Skeletal muscle satellite cell (primary cell): ENCODE data around the gene BIVM.
"Not testable (repeated sequence)": the region's sequence is repeated elsewhere in the genome, so short reads cannot be mapped to it uniquely, and the experiment has no call there.

Source experiments
- H3K27me3 ChIP-seq: 2 replicates; pipeline ENCODE4 v1.7.0; 2013; ENCODE audit warnings: low read length; ENCODE audit not compliant: control insufficient read depth, insufficient read depth
- H3K36me3 ChIP-seq: 2 replicates; pipeline ENCODE4 v1.7.0; 2013; ENCODE audit warnings: mild to moderate bottlenecking, control low read depth, low read length; ENCODE audit not compliant: insufficient read depth
- H3K4me1 ChIP-seq: 2 replicates; pipeline ENCODE4 v1.7.0; 2013; ENCODE audit warnings: low read length; ENCODE audit not compliant: control insufficient read depth, insufficient read depth
- H3K4me2 ChIP-seq: 2 replicates; pipeline ENCODE4 v1.7.0; 2013; ENCODE audit warnings: mild to moderate bottlenecking, low read length
- H3K4me3 ChIP-seq: 2 replicates; pipeline ENCODE4 v1.7.0; 2013; ENCODE audit warnings: low read length
- H3K9ac ChIP-seq: 2 replicates; pipeline ENCODE4 v1.7.0; 2013; ENCODE audit warnings: mild to moderate bottlenecking, low read depth, low read length, moderate library complexity
- H3K9me3 ChIP-seq: replicated peaks from 2 replicates; pipeline ENCODE4 v1.7.0; 2013; ENCODE audit warnings: mild to moderate bottlenecking, control low read depth, low read length

BIVM gene

DNA sequence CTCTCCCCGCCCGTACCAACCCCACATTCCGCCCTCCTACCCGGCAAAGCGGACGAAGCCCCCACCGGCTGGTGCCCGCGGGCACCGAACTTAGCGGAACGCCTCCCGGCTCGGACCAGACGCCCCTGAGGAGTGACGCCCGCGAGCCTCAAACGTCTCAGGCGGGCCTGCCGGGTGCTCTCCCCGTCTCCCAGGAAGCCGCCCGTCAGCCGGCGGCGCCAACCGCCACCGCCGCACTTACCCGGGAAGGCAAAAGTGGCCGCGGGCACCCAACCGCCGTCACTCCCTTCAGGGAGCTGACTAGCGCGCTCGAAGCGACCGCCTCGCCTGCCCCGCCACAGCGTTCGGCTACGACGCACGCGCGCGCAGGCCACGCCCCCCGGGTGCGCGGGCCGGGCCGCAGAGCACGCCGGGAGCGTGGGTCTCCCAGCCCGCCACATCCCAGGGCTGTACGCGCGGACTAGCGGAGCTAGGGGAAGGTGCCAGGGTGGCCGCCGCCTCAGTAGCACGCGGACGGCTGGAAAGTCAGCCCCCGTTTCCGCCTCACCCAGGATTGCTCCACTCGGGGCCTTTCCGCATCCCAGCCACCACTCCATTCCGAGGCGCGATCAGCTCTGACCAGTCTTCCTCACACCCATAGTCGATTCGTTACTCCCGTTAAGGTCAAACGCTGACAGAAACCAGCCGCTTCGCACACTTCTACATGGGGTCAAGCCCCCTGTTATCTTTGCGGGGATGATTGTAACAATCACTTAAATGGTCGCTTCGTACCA, 25.3 kb upstream of the BIVM start, which contains the start of gene TEX30:
TSS of gene TEX30 (minus strand) at position 346 of the 773 bp plus-strand sequence. CDS start 3,760 bp downstream, outside the sequence.
- Histone ChIP-seq H3K36me3 (no peaks in the 10 kb centered on the region), H3K4me3 (peak within 1 kb of the TSS; percentile 81), H3K9ac (peak within 1 kb of the TSS; percentile 81), H3K4me1 (peaks cover 21% of the 10 kb centered on the region), H3K4me2 (peak within 1 kb of the TSS; percentile 89), H3K9me3 (no peaks in the 10 kb centered on the region), H3K27me3 (no peaks in the 10 kb centered on the region)

- H3K9me3 ChIP-seq, result no peaks in the 10 kb centered on the region
- H3K4me1 ChIP-seq, result peaks cover 21% of the 10 kb centered on the region
- H3K36me3 ChIP-seq, result no peaks in the 10 kb centered on the region
- peak overlapping the region; percentile 81 for H3K9ac ChIP-seq
- no peaks in the 10 kb centered on the region for H3K27me3 ChIP-seq
- H3K4me2 ChIP-seq, result peak overlapping the region; percentile 89
- H3K4me3 ChIP-seq, result peak overlapping the region; percentile 81
These were observed 24.7 kb upstream of the BIVM start for GRCh38 chr13:102774214-102774568.

GRCh38 chr13:102774591-102775520, 24.1 kb upstream of the BIVM start:
- Histone ChIP-seq H3K4me3 (no peak overlapping the region), H3K4me2 (no peak overlapping the region), H3K9ac (no peak overlapping the region), H3K36me3 (no peaks in the 10 kb centered on the region), H3K9me3 (no peaks in the 10 kb centered on the region), H3K4me1 (peaks cover 18% of the 10 kb centered on the region), H3K27me3 (no peaks in the 10 kb centered on the region)

DNA sequence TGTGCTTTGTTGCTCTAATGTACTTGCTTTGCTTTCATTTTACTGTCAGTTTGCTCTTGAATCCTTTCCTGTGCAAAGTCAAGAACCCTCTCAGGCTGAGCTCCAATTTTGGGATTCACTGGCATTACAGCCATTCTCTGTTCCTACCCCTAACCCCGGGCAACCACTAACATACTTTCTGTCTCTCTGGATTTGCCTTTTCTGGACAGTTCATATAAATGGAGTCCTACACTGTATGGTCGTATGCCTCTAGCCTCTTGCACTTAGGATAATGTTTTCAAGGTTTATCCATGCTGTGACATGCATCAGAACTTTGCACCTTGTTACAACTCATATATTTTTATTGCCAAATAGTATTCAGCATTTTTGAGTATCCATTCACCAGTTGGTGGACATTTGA, 22.6 kb upstream of the BIVM start:
- Histone ChIP-seq H3K9ac (no peak overlapping the region), H3K36me3 (no peaks in the 10 kb centered on the region), H3K4me1 (peaks cover 10% of the 10 kb centered on the region), H3K27me3 (no peaks in the 10 kb centered on the region), H3K4me3 (no peak overlapping the region), H3K4me2 (no peak overlapping the region), H3K9me3 (no peaks in the 10 kb centered on the region)

DNA sequence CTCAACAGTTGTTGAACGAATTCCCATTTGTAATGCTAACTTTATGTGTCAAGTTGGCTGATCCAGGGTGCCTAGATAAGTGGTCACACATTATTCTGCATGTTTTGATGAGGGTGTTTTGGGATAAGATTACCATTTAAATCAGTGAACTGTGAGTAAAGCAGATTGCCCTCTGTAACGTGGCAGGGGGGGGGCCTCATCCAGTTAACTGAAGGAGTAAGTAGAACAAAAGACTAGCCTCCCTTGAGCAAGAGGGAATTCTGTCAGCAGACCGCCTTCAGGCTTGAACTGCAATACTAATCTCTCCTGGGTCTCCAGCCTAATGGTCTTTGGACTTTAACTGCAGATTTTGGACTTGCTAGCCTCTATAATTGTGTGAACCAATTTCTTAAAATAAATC, 21.2 kb upstream of the BIVM start:
- peaks cover 3% of the 10 kb centered on the region for H3K4me1 ChIP-seq

DNA sequence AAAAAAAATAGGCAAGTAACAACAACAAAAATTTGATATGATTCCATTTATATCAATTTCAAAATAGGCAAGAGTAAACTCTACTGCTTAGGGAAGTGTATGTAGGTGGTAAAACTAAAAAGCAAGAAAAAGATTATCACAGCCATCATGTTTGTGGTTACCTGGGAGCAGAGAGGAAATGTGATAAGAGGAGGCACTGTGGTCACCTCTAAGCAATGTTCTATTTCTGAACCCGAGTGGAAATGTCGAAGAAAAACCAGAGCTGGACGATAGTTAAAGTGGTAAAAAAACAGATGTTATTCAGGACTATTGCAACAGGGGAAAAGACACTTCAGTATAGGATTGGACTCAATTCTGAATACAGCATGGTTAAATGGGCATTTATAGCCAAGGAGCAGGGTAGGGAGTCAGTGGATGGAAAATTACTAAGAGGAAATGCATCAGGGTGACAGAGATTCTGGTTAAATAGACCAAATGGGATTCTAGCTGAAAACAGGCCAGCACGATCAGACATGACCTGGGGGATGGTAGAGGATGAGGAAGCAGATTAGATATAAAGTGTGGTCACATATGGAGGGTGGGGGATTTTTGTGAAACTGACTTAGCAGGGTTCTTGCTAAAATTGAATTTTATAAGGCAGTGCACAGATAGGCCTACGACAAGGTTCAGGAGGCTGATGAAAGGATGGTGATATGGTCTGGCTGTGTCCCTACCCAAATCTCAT, 19.3 kb upstream of the BIVM start:
- no peaks in the 10 kb centered on the region for H3K9me3 ChIP-seq
- H3K27me3 ChIP-seq, result no peaks in the 10 kb centered on the region
- no peaks in the 10 kb centered on the region for H3K4me1 ChIP-seq
- no peak overlapping the region for H3K4me2 ChIP-seq
- peaks cover 4% of the 10 kb centered on the region for H3K36me3 ChIP-seq
- no peak overlapping the region for H3K9ac ChIP-seq
- no peak overlapping the region for H3K4me3 ChIP-seq

More for the DNA sequence above, 21.2 kb upstream of the BIVM start:
- Histone ChIP-seq H3K4me3 (no peak overlapping the region), H3K9ac (no peak overlapping the region), H3K4me2 (no peak overlapping the region), H3K9me3 (no peaks in the 10 kb centered on the region), H3K27me3 (no peaks in the 10 kb centered on the region), H3K36me3 (no peaks in the 10 kb centered on the region)

- not testable (repeated sequence) for H3K9ac ChIP-seq, H3K4me1 ChIP-seq, H3K36me3 ChIP-seq, H3K4me3 ChIP-seq, H3K9me3 ChIP-seq, H3K4me2 ChIP-seq, H3K27me3 ChIP-seq
These were observed 18.3 kb upstream of the BIVM start for GRCh38 chr13:102780656-102781055.

GRCh38 chr13:102781591-102781990, 17.3 kb upstream of the BIVM start:
- Histone ChIP-seq H3K9ac (no peak overlapping the region), H3K4me2 (no peak overlapping the region), H3K27me3 (no peaks in the 10 kb centered on the region), H3K4me3 (no peak overlapping the region), H3K4me1 (no peaks in the 10 kb centered on the region), H3K9me3 (no peaks in the 10 kb centered on the region), H3K36me3 (peaks cover 6% of the 10 kb centered on the region)

DNA sequence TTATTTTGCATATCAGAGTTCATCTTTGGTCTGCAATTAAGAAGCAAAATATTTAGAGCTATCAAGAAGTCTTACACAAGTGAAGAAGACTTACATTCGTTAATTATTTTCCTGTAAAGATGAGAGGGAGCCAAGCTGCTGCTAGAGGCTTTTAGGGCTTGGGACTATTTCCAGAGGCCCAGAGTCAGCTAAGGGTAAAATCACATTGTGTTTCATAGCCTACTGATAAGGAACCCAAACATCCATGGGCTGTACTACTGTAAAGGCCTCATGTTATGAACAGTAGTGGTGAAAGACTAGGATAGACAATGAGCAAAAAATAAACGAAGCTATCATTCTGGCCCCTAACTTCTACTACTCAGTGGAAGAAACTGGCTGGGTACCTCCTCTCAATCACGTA, 14.4 kb upstream of the BIVM start:
- H3K4me3 ChIP-seq, result no peak overlapping the region
- no peaks in the 10 kb centered on the region for H3K9me3 ChIP-seq
- H3K4me2 ChIP-seq, result no peak overlapping the region
- peaks cover 12% of the 10 kb centered on the region for H3K36me3 ChIP-seq
- no peaks in the 10 kb centered on the region for H3K4me1 ChIP-seq
- no peaks in the 10 kb centered on the region for H3K27me3 ChIP-seq
- H3K9ac ChIP-seq, result no peak overlapping the region

- H3K36me3 ChIP-seq, result peaks cover 28% of the 10 kb centered on the region
These were observed 10.2 kb upstream of the BIVM start for GRCh38 chr13:102788683-102789082.

GRCh38 chr13:102792396-102792795, 6.5 kb upstream of the BIVM start:
- Histone ChIP-seq H3K4me2 (no peak overlapping the region), H3K36me3 (peaks cover 21% of the 10 kb centered on the region), H3K4me1 (peaks cover under 1% of the 10 kb centered on the region), H3K9me3 (no peaks in the 10 kb centered on the region), H3K27me3 (no peaks in the 10 kb centered on the region), H3K9ac (no peak overlapping the region), H3K4me3 (no peak overlapping the region)

More at GRCh38 chr13:102788683-102789082, 10.2 kb upstream of the BIVM start:
- no peaks in the 10 kb centered on the region for H3K9me3 ChIP-seq
- H3K9ac ChIP-seq, result no peak overlapping the region
- H3K27me3 ChIP-seq, result no peaks in the 10 kb centered on the region
- H3K4me3 ChIP-seq, result no peak overlapping the region
- H3K4me2 ChIP-seq, result no peak overlapping the region
- H3K4me1 ChIP-seq, result no peaks in the 10 kb centered on the region
